WTC11 (cell line): ENCODE data around the gene RRP1B. TPM values are rescaled to one million over a fixed set of nuclear protein-coding genes. Genes with fewer than 3 reads are reported as not detected.

Experiments
- ATAC-seq: fragments of 200-7000 bp; cut with Tn5 transposase; 2 replicates; pipeline ENCODE4 v1.10.0; 2021; ENCODE audit warnings: mild to moderate bottlenecking, moderate library complexity
- CTCF ChIA-PET: fragments of 300-600 bp; sonication (Branson Sonifier 250); formaldehyde crosslinking; loops from one replicate; lab custom pipeline; 2021; ENCODE audit warnings: antibody characterized with exemption; lab: Charles Lee
- POLR2A ChIA-PET: fragments of 350-600 bp; sonication (Branson Sonifier 250); formaldehyde crosslinking; loops from one replicate; lab custom pipeline; 2021; ENCODE audit warnings: antibody characterized with exemption; lab: Charles Lee
- DNase-seq: peaks from one replicate; pipeline ENCODE4 v3.0.0; 2021; ENCODE audit warnings: low spot score
- H3K27ac Mint-ChIP-seq: 2 replicates; pipeline ENCODE4 v1.8.0; 2021; ENCODE audit warnings: mixed read lengths
- H3K27me3 Mint-ChIP-seq: 2 replicates; pipeline ENCODE4 v1.8.0; 2021; ENCODE audit warnings: low read depth, mild to moderate bottlenecking, moderate library complexity, mixed read lengths
- H3K36me3 Mint-ChIP-seq: 2 replicates; pipeline ENCODE4 v1.8.0; 2021; ENCODE audit warnings: mixed read lengths
- H3K4me1 Mint-ChIP-seq: 2 replicates; pipeline ENCODE4 v1.8.0; 2022; ENCODE audit warnings: mixed read lengths
- H3K4me3 Mint-ChIP-seq: 2 replicates; pipeline ENCODE4 v1.8.0; 2021; ENCODE audit warnings: mild to moderate bottlenecking, moderate library complexity, mixed read lengths
- H3K9me3 Mint-ChIP-seq: 2 replicates; pipeline ENCODE4 v1.8.0; 2021; ENCODE audit warnings: mixed read lengths
- CREB1 ChIP-seq: sonication (generic); formaldehyde crosslinking; IDR thresholded peaks from 2 replicates; pipeline ENCODE4 v1.8.0; 2023; ENCODE audit warnings: mild to moderate bottlenecking, missing genetic modification reagents
- CREM ChIP-seq: sonication (generic); formaldehyde crosslinking; IDR thresholded peaks from 2 replicates; pipeline ENCODE4 v1.8.1; 2022; ENCODE audit warnings: mild to moderate bottlenecking, missing genetic modification reagents, moderate library complexity
- ESRRA ChIP-seq: sonication (generic); formaldehyde crosslinking; IDR thresholded peaks from 2 replicates; pipeline ENCODE4 v1.8.1; 2022; ENCODE audit warnings: mild to moderate bottlenecking, missing genetic modification reagents, borderline replicate concordance
- FOXJ3 ChIP-seq: sonication (generic); formaldehyde crosslinking; IDR thresholded peaks from 2 replicates; pipeline ENCODE4 v1.9.0; 2021; ENCODE audit warnings: missing genetic modification reagents, mild to moderate bottlenecking, borderline replicate concordance
- JAZF1 ChIP-seq: fragments of 250-450 bp; sonication (Bioruptor Pico); IDR thresholded peaks from 2 replicates; pipeline ENCODE4 v1.9.0; 2021; ENCODE audit warnings: moderate library complexity, mild to moderate bottlenecking, inconsistent platforms
- KAT7 ChIP-seq: sonication (generic); formaldehyde crosslinking; IDR thresholded peaks from 2 replicates; pipeline ENCODE4 v1.8.1; 2023; ENCODE audit warnings: missing genetic modification reagents, mild to moderate bottlenecking, borderline replicate concordance
- NFE2L1 ChIP-seq: sonication (generic); formaldehyde crosslinking; IDR thresholded peaks from 2 replicates; pipeline ENCODE4 v1.8.1; 2023; ENCODE audit warnings: missing genetic modification reagents
- NFYB ChIP-seq: sonication (generic); formaldehyde crosslinking; conservative IDR thresholded peaks from 2 replicates; pipeline ENCODE4 v1.8.0; 2022; ENCODE audit warnings: low read depth, missing genetic modification reagents
- OVOL2 ChIP-seq: fragments of 250-450 bp; sonication (Bioruptor Pico); IDR thresholded peaks from 2 replicates; pipeline ENCODE4 v1.9.0; 2021; ENCODE audit warnings: mild to moderate bottlenecking, borderline replicate concordance
- RORB ChIP-seq: fragments of 250-450 bp; sonication (Bioruptor Pico); IDR thresholded peaks from 2 replicates; pipeline ENCODE4 v1.9.0; 2021; ENCODE audit warnings: mild to moderate bottlenecking
- SMAD3 ChIP-seq: sonication (generic); formaldehyde crosslinking; IDR thresholded peaks from 2 replicates; pipeline ENCODE4 v1.8.0; 2022; ENCODE audit warnings: missing genetic modification reagents, mild to moderate bottlenecking, borderline replicate concordance
- TEAD1 ChIP-seq: sonication (generic); formaldehyde crosslinking; IDR thresholded peaks from 2 replicates; pipeline ENCODE4 v1.8.0; 2022; ENCODE audit warnings: mild to moderate bottlenecking, missing genetic modification reagents
- TEAD4 ChIP-seq: sonication (generic); formaldehyde crosslinking; IDR thresholded peaks from 2 replicates; pipeline ENCODE4 v1.8.0; 2022; ENCODE audit warnings: mild to moderate bottlenecking, missing genetic modification reagents
- ZNF121 ChIP-seq: sonication (generic); formaldehyde crosslinking; IDR thresholded peaks from 2 replicates; pipeline ENCODE4 v1.8.0; 2023; ENCODE audit warnings: missing genetic modification reagents
- ZNF263 ChIP-seq: sonication (generic); formaldehyde crosslinking; IDR thresholded peaks from 2 replicates; pipeline ENCODE4 v1.8.1; 2022; ENCODE audit warnings: low read depth, mild to moderate bottlenecking, moderate library complexity, missing genetic modification reagents
- ZNF416 ChIP-seq: fragments of 250-450 bp; sonication (Bioruptor Pico); IDR thresholded peaks from 2 replicates; pipeline ENCODE4 v1.9.0; 2021; ENCODE audit warnings: mild to moderate bottlenecking, inconsistent platforms
- total RNA-seq: library from RNA; stranded (reverse); gene quantifications from 3 replicates; pipeline ENCODE4 v1.2.3, GENCODE V29; 2021
- TF ChIP-seq, protein P1 (sequence below): sonication (generic); formaldehyde crosslinking; IDR thresholded peaks from 2 replicates; pipeline ENCODE4 v1.8.1; 2022; ENCODE audit warnings: low read depth, mild to moderate bottlenecking, moderate library complexity, missing genetic modification reagents, borderline replicate concordance
- TF ChIP-seq, protein P2 (sequence below): fragments of 250-450 bp; sonication (Bioruptor Pico); IDR thresholded peaks from 2 replicates; pipeline ENCODE4 v1.9.0; 2021; ENCODE audit warnings: mild to moderate bottlenecking
- TF ChIP-seq, protein P3 (sequence below): fragments of 250-450 bp; sonication (Bioruptor Pico); IDR thresholded peaks from 2 replicates; pipeline ENCODE4 v1.9.0; 2021; ENCODE audit warnings: mild to moderate bottlenecking, borderline replicate concordance
- TF ChIP-seq, protein P4 (sequence below): sonication (generic); formaldehyde crosslinking; IDR thresholded peaks from 2 replicates; pipeline ENCODE4 v1.8.0; 2022; ENCODE audit warnings: mild to moderate bottlenecking, missing genetic modification reagents
- TF ChIP-seq, protein P5 (sequence below): sonication (generic); formaldehyde crosslinking; IDR thresholded peaks from 2 replicates; pipeline ENCODE4 v1.8.1; 2022; ENCODE audit warnings: missing genetic modification reagents, borderline replicate concordance
- TF ChIP-seq, protein P6 (sequence below): sonication (generic); formaldehyde crosslinking; IDR thresholded peaks from 2 replicates; pipeline ENCODE4 v1.8.1; 2022; ENCODE audit warnings: mild to moderate bottlenecking, missing genetic modification reagents, moderate library complexity, borderline replicate concordance

RRP1B gene
- total RNA-seq, 1 experiment from 2014 or later = 74.9 TPM

DNA sequence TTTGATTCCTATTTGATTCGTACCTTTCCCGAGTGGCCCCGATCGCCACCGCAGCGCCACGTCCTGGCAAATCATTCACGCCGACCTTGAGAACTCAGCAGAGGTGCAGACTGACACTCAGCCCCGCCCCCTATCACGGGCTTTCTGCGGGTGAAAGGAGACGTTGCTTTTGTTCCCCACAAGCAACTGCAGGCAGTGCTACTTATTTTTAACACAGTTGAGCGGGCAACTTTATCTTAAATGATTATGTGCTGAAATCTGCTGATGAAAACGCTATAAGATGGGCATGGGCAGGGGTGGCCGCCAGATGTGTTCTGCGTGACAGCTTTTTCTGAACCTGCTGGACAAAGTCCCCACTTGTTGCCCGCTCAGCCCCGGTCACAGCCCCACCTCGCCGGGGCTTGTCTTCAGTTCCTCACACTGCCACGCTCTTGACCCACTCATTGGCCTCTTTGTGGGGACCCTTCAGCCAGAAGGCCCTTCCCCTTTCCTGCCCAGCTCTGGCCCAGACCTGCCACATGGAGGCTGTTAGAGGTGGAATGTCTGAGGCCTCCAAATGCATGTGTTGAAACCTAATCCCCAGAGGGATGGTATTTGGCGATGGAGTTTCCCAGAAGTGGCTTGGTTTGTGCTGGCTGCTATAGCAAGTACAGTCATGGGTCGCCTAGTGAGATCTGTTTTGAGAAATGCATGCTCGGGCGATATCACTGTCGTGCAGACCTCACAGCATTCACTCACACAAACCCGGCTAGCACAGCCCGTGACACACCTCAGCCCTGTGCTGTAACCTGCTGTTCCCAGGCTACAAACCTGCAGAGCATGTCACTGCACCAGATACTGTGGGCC lies 43.9 kb downstream of the RRP1B start (continued):
- TF ChIP-seq ESRRA (CRISPR knock-in tag) (no peak), CREB1 (no peak)

DNA sequence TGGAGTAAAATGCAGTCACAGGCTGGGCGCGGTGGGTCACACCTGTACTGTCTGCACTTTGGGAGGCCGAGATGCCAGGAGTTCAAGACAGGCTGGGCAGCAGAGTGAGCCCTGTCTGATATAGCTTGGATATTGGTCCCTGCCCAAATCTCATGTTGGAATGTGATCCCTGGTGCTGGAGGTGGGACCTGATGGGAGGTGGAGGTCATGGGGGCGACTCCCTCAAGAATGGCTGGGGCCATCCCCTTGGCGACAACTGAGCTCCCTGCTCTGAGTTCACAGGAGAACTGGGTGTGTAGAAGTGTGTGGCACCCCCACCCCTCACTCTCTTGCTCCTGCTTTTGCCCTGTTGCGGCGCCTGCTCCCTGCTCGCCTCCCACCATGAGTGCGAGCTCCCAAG lies 48.1 kb downstream of the RRP1B start:
- CTCF ChIA-PET = interaction anchor here (0.8 to 3.5 kb wide), 2 partner anchors 21 to 62 kb away, joined by 3 to 17 read pairs; no protein-coding TSS in a partner anchor

More for the DNA sequence above, 48.1 kb downstream of the RRP1B start:
- TF ChIP-seq CREM (no peak), ZNF263 (no peak), FOXJ3 (CRISPR knock-in tag) (no peak), JAZF1 (CRISPR knock-in tag) (no peak), ZNF121 (CRISPR knock-in tag) (no peak), NFYB (CRISPR knock-in tag) (no peak), OVOL2 (CRISPR knock-in tag) (no peak), ZNF416 (CRISPR knock-in tag) (no peak), TEAD4 (CRISPR knock-in tag) (no peak), RORB (CRISPR knock-in tag) (no peak), KAT7 (CRISPR knock-in tag) (no peak), SMAD3 (CRISPR knock-in tag) (no peak), NFE2L1 (CRISPR knock-in tag) (no peak), TEAD1 (CRISPR knock-in tag) (no peak)
- TF ChIP-seq, protein P1, sequence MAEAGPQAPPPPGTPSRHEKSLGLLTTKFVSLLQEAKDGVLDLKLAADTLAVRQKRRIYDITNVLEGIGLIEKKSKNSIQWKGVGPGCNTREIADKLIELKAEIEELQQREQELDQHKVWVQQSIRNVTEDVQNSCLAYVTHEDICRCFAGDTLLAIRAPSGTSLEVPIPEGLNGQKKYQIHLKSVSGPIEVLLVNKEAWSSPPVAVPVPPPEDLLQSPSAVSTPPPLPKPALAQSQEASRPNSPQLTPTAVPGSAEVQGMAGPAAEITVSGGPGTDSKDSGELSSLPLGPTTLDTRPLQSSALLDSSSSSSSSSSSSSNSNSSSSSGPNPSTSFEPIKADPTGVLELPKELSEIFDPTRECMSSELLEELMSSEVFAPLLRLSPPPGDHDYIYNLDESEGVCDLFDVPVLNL = no peak
- TF ChIP-seq, protein P2, sequence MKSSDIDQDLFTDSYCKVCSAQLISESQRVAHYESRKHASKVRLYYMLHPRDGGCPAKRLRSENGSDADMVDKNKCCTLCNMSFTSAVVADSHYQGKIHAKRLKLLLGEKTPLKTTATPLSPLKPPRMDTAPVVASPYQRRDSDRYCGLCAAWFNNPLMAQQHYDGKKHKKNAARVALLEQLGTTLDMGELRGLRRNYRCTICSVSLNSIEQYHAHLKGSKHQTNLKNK = no peak
- TF ChIP-seq, protein P3, sequence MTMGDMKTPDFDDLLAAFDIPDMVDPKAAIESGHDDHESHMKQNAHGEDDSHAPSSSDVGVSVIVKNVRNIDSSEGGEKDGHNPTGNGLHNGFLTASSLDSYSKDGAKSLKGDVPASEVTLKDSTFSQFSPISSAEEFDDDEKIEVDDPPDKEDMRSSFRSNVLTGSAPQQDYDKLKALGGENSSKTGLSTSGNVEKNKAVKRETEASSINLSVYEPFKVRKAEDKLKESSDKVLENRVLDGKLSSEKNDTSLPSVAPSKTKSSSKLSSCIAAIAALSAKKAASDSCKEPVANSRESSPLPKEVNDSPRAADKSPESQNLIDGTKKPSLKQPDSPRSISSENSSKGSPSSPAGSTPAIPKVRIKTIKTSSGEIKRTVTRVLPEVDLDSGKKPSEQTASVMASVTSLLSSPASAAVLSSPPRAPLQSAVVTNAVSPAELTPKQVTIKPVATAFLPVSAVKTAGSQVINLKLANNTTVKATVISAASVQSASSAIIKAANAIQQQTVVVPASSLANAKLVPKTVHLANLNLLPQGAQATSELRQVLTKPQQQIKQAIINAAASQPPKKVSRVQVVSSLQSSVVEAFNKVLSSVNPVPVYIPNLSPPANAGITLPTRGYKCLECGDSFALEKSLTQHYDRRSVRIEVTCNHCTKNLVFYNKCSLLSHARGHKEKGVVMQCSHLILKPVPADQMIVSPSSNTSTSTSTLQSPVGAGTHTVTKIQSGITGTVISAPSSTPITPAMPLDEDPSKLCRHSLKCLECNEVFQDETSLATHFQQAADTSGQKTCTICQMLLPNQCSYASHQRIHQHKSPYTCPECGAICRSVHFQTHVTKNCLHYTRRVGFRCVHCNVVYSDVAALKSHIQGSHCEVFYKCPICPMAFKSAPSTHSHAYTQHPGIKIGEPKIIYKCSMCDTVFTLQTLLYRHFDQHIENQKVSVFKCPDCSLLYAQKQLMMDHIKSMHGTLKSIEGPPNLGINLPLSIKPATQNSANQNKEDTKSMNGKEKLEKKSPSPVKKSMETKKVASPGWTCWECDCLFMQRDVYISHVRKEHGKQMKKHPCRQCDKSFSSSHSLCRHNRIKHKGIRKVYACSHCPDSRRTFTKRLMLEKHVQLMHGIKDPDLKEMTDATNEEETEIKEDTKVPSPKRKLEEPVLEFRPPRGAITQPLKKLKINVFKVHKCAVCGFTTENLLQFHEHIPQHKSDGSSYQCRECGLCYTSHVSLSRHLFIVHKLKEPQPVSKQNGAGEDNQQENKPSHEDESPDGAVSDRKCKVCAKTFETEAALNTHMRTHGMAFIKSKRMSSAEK = no peak
- TF ChIP-seq, protein P4, sequence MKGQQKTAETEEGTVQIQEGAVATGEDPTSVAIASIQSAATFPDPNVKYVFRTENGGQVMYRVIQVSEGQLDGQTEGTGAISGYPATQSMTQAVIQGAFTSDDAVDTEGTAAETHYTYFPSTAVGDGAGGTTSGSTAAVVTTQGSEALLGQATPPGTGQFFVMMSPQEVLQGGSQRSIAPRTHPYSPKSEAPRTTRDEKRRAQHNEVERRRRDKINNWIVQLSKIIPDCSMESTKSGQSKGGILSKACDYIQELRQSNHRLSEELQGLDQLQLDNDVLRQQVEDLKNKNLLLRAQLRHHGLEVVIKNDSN (CRISPR knock-in tag) = no peak
- TF ChIP-seq, protein P5, sequence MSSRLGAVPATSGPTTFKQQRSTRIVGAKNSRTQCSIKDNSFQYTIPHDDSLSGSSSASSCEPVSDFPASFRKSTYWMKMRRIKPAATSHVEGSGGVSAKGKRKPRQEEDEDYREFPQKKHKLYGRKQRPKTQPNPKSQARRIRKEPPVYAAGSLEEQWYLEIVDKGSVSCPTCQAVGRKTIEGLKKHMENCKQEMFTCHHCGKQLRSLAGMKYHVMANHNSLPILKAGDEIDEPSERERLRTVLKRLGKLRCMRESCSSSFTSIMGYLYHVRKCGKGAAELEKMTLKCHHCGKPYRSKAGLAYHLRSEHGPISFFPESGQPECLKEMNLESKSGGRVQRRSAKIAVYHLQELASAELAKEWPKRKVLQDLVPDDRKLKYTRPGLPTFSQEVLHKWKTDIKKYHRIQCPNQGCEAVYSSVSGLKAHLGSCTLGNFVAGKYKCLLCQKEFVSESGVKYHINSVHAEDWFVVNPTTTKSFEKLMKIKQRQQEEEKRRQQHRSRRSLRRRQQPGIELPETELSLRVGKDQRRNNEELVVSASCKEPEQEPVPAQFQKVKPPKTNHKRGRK (CRISPR knock-in tag) = no peak
- TF ChIP-seq, protein P6, sequence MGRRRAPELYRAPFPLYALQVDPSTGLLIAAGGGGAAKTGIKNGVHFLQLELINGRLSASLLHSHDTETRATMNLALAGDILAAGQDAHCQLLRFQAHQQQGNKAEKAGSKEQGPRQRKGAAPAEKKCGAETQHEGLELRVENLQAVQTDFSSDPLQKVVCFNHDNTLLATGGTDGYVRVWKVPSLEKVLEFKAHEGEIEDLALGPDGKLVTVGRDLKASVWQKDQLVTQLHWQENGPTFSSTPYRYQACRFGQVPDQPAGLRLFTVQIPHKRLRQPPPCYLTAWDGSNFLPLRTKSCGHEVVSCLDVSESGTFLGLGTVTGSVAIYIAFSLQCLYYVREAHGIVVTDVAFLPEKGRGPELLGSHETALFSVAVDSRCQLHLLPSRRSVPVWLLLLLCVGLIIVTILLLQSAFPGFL = no peak
- Mint-ChIP-seq H3K36me3 (no peaks in the 10 kb centered on the region), H3K27ac (no peak overlapping the region), H3K9me3 (peaks cover 4% of the 10 kb centered on the region), H3K27me3 (no peaks in the 10 kb centered on the region), H3K4me3 (no peak overlapping the region), H3K4me1 (peaks cover 29% of the 10 kb centered on the region)
- POLR2A ChIA-PET = interaction anchor here (0.9 kb wide), 1 partner anchor 302 kb away, joined by 4 read pairs; no protein-coding TSS in a partner anchor
- DNase-seq = no peak
- ATAC-seq = no peak
